RWPE2 (cell line): ENCODE measurements around the gene PDP2.
"Not testable (repeated sequence)": the region's sequence is repeated elsewhere in the genome, so short reads cannot be mapped to it uniquely, and the experiment has no call there.

Source experiments
- ATAC-seq: fragments of 200-7000 bp; cut with Tn5 transposase; 3 replicates; pipeline ENCODE4 v1.9.1; 2021; ENCODE audit warnings: low read depth
- DNase-seq: peaks from one replicate; pipeline ENCODE4 v3.0.0-alpha.2; 2020; ENCODE audit warnings: low spot score
- H3K27ac ChIP-seq: fragments of 450-650 bp; 2 replicates; pipeline ENCODE4 v1.5.1; 2017; ENCODE audit warnings: mild to moderate bottlenecking; ENCODE audit not compliant: poor library complexity, severe bottlenecking
- H3K27me3 ChIP-seq: fragments of 250-450 bp; sonication (Bioruptor Pico); 2 replicates; pipeline ENCODE4 v1.5.1; 2021; ENCODE audit warnings: mild to moderate bottlenecking, moderate library complexity; ENCODE audit not compliant: insufficient read depth, poor library complexity, severe bottlenecking
- H3K36me3 ChIP-seq: fragments of 250-450 bp; sonication (Bioruptor Pico); 2 replicates; pipeline ENCODE4 v1.5.1; 2020; ENCODE audit warnings: low read depth, mild to moderate bottlenecking, moderate library complexity
- H3K4me1 ChIP-seq: fragments of 250-450 bp; sonication (Bioruptor Pico); 2 replicates; pipeline ENCODE4 v1.5.1; 2021; ENCODE audit warnings: mild to moderate bottlenecking, moderate library complexity; ENCODE audit not compliant: insufficient read depth, poor library complexity, severe bottlenecking
- H3K4me3 ChIP-seq: fragments of 250-450 bp; sonication (Bioruptor Pico); 2 replicates; pipeline ENCODE4 v1.5.1; 2021; ENCODE audit warnings: mild to moderate bottlenecking, moderate library complexity; ENCODE audit not compliant: severe bottlenecking
- H3K9me3 ChIP-seq: fragments of 250-450 bp; sonication (Bioruptor Pico); 2 replicates; pipeline ENCODE4 v1.5.1; 2021; ENCODE audit warnings: mild to moderate bottlenecking, moderate library complexity; ENCODE audit not compliant: severe bottlenecking
- TF ChIP-seq, protein P1 (sequence below): fragments of 450-650 bp; IDR thresholded peaks from one replicate; pipeline ENCODE4 v1.5.1; 2017; ENCODE audit warnings: mild to moderate bottlenecking, moderate library complexity; ENCODE audit not compliant: poor library complexity, severe bottlenecking

The PDP2 gene

DNA sequence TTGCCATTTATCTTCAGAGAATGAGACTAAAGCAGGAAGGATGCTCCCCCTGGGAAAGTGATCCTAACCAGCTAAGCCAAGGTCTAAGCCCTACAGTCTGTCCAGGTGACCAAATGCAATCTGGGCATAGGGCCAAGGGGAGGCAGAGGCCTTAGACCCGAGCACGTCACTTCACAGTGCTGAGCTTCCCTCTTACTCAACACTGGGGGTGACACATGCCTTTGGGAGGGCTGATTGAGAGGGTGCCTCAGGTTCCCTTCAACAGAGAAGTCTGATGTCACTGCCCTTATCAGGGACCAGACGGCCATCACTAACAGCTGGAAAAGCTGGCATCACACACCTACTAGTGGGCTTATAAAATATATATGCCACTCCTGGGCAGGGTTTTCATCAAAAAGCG lies 49.9 kb downstream of the PDP2 start:
- Histone ChIP-seq H3K36me3 (peaks cover 7% of the 10 kb centered on the region; the same call in 1 of the 2 replicates), H3K27ac (peak overlapping the region; percentile 21), H3K4me1 (peaks cover 22% of the 10 kb centered on the region), H3K9me3 (no peaks in the 10 kb centered on the region), H3K4me3 (no peak overlapping the region), H3K27me3 (peaks cover 9% of the 10 kb centered on the region)
- DNase-seq (no peak), ATAC-seq (peak; percentile 47)
- TF ChIP-seq, protein P1, sequence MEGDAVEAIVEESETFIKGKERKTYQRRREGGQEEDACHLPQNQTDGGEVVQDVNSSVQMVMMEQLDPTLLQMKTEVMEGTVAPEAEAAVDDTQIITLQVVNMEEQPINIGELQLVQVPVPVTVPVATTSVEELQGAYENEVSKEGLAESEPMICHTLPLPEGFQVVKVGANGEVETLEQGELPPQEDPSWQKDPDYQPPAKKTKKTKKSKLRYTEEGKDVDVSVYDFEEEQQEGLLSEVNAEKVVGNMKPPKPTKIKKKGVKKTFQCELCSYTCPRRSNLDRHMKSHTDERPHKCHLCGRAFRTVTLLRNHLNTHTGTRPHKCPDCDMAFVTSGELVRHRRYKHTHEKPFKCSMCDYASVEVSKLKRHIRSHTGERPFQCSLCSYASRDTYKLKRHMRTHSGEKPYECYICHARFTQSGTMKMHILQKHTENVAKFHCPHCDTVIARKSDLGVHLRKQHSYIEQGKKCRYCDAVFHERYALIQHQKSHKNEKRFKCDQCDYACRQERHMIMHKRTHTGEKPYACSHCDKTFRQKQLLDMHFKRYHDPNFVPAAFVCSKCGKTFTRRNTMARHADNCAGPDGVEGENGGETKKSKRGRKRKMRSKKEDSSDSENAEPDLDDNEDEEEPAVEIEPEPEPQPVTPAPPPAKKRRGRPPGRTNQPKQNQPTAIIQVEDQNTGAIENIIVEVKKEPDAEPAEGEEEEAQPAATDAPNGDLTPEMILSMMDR: no peak

DNA sequence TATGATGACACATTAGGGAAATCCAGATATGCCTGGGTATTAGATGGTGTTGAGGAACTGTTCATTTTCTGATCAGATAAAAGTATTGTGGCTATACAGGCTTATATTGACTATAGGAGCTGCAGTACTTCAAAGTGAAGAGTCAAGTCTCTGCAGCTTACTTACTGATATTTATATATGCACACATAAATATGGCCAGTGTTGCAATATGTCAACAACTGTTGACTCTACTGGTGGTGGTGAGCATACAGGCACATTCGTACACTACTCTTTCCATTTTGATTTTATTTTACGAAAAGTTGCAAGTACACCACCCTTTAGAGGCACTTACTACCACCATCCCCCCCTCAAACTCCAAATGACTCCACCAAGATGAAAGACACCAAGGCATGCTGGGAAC lies 51.4 kb downstream of the PDP2 start:
- no peak for DNase-seq
- TF ChIP-seq, protein P1: no peak

DNA sequence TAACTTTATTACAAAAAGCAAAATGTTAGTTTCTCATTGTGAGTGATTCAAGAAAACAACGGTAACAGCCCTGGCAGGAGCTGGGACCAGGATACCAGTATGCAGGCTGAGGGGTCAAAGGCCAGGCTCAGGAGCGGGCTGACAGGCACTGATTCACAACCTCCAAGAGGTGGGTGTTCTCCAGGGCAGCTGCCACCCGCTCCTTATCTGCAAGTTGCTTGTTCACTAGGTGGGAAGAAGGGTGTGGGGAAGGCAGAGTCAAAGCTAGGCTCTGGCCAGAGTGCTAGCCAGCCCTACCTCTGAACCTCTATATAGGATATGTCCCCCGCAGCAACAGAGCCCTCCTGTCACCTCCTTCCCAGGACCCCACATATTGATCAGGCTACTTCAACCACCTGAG lies 51.8 kb downstream of the PDP2 start:
- ATAC-seq: no peak
- no peak for DNase-seq
- TF ChIP-seq, protein P1: no peak
- H3K36me3 ChIP-seq: peaks cover 9% of the 10 kb centered on the region
- H3K27me3 ChIP-seq: no peaks in the 10 kb centered on the region
- no peak overlapping the region for H3K27ac ChIP-seq
- H3K4me3 ChIP-seq: no peak overlapping the region
- H3K9me3 ChIP-seq: no peaks in the 10 kb centered on the region
- peaks cover 24% of the 10 kb centered on the region for H3K4me1 ChIP-seq

More for the DNA sequence above, 51.4 kb downstream of the PDP2 start:
- H3K4me1 ChIP-seq: peaks cover 27% of the 10 kb centered on the region
- no peaks in the 10 kb centered on the region for H3K27me3 ChIP-seq
- H3K27ac ChIP-seq: no peak overlapping the region
- H3K4me3 ChIP-seq: no peak overlapping the region
- H3K9me3 ChIP-seq: no peaks in the 10 kb centered on the region
- ATAC-seq: no peak
- peaks cover 7% of the 10 kb centered on the region for H3K36me3 ChIP-seq

DNA sequence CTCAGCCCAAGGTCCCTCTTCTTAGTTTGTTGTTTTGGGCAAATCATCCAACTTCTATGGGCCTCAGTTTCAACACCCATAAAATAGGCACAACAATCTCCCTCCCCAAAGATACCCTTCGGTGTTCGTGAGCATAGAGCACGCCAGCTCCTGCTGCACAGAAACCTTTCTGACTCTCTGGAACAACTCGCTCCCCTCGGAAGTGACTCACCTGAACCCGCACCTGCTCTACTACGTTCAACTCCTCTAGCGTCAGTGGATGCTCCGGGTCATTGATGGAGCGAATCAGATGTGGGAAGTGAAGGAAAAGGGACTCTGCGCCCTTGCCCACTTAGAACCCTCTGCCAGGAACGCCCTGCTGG lies 53.4 kb downstream of the PDP2 start:
- Histone ChIP-seq H3K4me3 (peak overlapping the region; percentile 96), H3K9me3 (no peaks in the 10 kb centered on the region), H3K27me3 (no peaks in the 10 kb centered on the region), H3K27ac (peak overlapping the region; percentile 86), H3K4me1 (peaks cover 9% of the 10 kb centered on the region), H3K36me3 (peaks cover 24% of the 10 kb centered on the region)
- TF ChIP-seq, protein P1: no peak
- DNase-seq (no peak), ATAC-seq (peak; percentile 30; the same call in 2 of the 3 replicates)

DNA sequence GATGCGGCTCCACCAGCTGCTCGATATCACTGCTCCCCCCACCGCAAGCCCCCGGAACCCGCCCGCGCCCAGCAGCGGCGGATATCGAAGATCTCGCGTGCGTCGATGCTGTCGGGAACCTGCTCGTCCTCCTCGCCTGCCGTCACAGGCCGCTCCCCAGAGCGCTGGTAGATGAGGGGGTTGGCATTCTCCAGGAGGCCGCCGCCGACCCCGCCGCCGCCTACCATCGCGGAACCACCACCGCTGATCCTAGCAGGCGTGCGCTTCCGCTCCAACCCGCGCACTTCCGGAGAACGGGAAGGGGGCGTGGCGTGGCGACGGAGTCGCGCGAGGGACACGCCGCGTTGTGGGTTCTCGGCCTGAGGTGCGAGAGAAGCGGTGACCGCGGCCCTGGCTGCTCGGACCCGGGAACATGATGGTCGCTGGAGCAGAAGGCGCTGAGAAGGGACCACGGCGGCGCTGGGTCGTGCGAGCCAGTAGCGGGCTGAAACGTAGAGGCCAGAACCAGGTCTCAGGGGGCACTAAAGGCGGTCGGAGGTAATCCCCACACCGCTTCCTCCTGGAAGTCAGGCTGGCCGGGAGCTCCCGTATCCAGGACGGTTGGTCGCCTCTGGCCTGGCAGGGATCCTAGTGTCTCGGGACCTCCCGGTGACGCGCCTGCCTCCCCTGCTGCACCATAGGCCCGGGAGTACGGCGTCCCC lies 54.0 kb downstream of the PDP2 start, which contains the start of gene CIAO2B:
CIAO2B (minus strand) TSS at position 265 of the 701 bp plus-strand sequence; CDS start at position 227, 38 bp downstream.
- TF ChIP-seq, protein P1: no peak
- Histone ChIP-seq H3K9me3 (no peaks in the 10 kb centered on the region), H3K27me3 (no peaks in the 10 kb centered on the region), H3K4me3 (peak within 1 kb of the TSS; percentile 96), H3K4me1 (peaks cover 9% of the 10 kb centered on the region), H3K27ac (peak within 1 kb of the TSS; percentile 86), H3K36me3 (peaks cover 30% of the 10 kb centered on the region)
- peak; percentile 53 for ATAC-seq
- DNase-seq: no peak

DNA sequence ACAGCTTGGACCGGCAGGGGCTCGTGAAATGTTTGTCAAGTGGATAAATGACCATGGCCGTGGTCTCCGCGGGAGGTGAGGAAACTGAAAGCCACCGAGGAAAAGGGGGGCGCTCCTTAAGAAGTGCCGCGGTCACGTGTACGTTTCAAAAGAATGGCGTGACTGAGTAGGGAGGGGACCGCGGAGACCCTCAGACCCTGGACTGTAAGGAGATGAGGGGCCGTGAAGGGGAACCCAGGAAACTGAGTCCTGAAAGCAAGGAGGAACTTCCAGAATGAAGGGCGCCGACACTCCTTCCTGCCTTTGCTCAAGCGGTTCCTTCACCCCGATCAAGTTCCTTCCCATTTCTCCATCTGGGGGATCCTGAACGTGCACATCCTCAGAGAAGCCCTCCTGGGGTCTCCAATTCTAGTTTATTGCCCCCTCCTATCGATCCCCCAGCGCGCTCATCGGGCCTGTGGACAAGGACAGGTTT lies 54.6 kb downstream of the PDP2 start:
- DNase-seq, H3K4me1 ChIP-seq, H3K9me3 ChIP-seq, H3K27me3 ChIP-seq: not testable (repeated sequence)
- H3K36me3 ChIP-seq: peaks cover 35% of the 10 kb centered on the region
- H3K27ac ChIP-seq: peak overlapping the region; percentile 86
- H3K4me3 ChIP-seq: peak overlapping the region; percentile 96
- ATAC-seq: peak; percentile 2; the same call in 2 of the 3 replicates
